ENCODE results near the gene TRA2B.

The TRA2B gene

DNA sequence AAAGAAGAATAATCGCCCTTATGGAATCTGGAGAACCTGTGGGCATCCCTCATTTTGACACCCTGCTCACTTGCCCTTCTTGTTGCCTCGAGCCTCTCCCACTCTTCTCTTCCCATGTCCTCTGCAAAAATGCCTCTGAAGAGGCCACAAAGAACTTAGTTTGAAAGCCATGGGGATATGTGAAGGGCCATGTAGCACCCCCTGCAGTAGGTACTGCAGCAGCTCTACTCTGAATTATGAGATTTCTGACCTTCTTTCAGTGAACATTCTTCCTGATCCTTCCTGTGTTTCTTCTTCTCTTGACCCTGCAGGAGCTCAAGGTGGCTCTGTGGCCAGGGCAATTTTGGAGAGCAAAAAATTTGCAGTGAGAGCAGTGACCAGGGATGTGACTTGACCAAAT lies 30.4 kb upstream of the TRA2B start:
- in situ Hi-C loops (cut with MboI; ENCODE audit: low pct_unique_long_range_greater_than_20kb, low sequenced_read_pairs, unreplicated experiment), result no loop called here
- TF ChIP-seq, protein P1, sequence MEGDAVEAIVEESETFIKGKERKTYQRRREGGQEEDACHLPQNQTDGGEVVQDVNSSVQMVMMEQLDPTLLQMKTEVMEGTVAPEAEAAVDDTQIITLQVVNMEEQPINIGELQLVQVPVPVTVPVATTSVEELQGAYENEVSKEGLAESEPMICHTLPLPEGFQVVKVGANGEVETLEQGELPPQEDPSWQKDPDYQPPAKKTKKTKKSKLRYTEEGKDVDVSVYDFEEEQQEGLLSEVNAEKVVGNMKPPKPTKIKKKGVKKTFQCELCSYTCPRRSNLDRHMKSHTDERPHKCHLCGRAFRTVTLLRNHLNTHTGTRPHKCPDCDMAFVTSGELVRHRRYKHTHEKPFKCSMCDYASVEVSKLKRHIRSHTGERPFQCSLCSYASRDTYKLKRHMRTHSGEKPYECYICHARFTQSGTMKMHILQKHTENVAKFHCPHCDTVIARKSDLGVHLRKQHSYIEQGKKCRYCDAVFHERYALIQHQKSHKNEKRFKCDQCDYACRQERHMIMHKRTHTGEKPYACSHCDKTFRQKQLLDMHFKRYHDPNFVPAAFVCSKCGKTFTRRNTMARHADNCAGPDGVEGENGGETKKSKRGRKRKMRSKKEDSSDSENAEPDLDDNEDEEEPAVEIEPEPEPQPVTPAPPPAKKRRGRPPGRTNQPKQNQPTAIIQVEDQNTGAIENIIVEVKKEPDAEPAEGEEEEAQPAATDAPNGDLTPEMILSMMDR (IDR thresholded peaks at IDR 0.05; ENCODE audit: extremely low read depth, insufficient read depth, missing control alignments), result no peak
- DNase-seq (ENCODE audit: low spot score), result no peak

DNA sequence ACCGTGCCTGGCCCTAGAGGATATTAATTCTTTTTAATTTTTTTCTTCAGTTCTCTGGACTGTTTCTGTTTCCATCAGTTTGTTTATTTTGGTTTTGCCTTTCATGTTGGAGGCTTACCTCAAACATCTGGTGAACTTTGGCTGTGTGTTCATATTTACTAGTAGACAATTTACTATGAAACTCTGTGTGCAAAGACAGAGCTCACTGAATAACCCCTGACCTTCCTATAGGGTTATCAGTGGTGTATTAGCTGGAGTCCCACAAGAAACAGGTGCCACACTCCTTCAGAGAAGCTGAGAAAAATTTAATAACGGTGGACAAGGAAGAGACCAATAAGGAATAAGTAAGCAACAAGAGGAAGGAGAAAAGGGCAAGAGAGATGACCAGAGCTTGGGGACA lies 28.8 kb upstream of the TRA2B start:
- DNase-seq (ENCODE audit: low spot score), result no peak
- TF ChIP-seq, protein P1 (IDR thresholded peaks at IDR 0.05; ENCODE audit: extremely low read depth, insufficient read depth, missing control alignments), result no peak
- in situ Hi-C loops (cut with MboI; ENCODE audit: low pct_unique_long_range_greater_than_20kb, low sequenced_read_pairs, unreplicated experiment), result no loop called here

DNA sequence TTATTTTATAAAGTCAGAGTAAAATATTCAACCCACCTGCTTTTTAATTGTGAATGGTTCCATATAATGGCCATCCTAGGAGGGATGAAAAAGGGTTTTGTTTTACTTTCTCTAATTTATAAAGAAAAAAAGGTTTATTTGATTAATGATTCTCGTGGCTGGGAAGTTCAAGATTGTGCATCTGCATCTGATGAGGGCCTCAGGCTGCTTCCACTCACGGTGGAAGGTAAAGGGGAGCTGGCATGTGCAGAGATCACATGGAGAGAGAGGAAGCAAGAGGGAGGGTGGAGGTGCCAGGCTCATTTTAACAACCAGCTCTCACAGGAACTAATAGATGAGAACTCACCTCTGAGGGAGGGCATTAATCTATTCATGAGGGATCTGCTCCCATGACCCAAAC lies 27.7 kb upstream of the TRA2B start:
- TF ChIP-seq, protein P1 (IDR thresholded peaks at IDR 0.05; ENCODE audit: extremely low read depth, insufficient read depth, missing control alignments), result no peak
- DNase-seq (ENCODE audit: low spot score), result no peak
- in situ Hi-C loops (cut with MboI; ENCODE audit: low pct_unique_long_range_greater_than_20kb, low sequenced_read_pairs, unreplicated experiment), result no loop called here

DNA sequence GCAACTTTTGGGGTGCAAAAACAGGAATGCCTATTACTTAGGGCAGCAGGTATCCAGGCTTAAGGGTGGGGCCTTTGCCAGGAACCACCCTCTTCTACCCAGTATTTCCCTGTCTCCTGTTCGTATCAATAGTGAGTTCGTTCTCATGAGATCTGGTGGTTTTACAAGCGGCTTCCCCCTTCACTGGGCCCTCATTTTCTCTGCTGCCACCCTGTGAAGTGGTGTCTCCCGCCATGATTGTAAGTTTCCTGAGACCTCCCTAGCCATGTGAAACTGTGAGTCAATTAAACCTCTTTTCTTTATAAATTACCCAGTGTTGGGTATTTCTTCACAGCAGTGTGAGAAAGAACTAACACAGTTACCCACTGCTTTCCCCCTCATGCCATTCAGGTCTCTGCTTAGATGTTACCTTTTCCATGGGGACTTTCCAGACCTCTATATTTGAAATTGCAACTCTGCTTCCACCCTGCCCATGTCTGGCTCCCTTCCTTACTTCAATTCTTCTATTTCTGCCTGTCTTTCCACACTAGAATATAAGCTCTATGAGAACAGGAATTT lies 23.9 kb upstream of the TRA2B start:
- TF ChIP-seq, protein P1 (IDR thresholded peaks at IDR 0.05; ENCODE audit: extremely low read depth, insufficient read depth, missing control alignments), result no peak
- in situ Hi-C loops (cut with MboI; ENCODE audit: low pct_unique_long_range_greater_than_20kb, low sequenced_read_pairs, unreplicated experiment), result no loop called here
- no peak for DNase-seq (ENCODE audit: low spot score)

DNA sequence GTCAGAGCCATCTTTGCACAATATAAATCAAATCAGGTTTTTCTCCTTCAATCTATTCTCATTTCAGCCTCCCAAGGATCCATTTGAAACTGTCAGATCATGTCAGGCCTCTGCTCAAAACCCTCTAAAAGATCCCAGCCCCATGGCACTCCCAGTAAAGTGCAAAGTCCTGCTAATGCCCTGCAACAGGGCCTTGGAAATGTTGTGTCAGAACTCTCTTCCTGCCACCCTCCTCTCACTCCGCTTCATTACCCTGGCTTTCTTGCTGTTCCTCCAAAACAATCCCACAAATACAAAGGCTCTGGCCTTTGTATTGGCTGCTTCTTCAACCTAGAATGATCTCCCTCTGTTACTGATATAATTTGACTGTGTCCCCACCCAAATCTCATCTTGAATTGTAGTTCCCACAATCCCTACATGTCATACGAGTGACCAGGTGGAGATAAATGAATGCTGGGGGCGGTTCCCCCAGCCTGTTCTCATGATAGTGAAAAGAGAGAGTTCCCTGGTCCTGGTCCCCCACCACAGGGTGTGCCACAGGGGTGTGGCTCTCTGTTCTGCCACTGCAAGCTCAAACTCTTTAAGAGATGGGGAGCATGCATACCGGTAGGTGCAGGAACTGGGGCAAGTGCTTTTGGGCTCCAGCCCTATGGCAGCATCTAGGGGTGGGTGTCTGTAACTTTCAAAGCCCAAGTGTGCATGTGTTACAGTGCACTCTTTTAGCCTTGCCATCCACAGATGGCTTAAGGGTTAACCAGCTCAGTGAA lies 22.9 kb upstream of the TRA2B start:
- TF ChIP-seq, protein P1 (IDR thresholded peaks at IDR 0.05; ENCODE audit: extremely low read depth, insufficient read depth, missing control alignments), result no peak
- DNase-seq (ENCODE audit: low spot score), result no peak
- in situ Hi-C loops (cut with MboI; ENCODE audit: low pct_unique_long_range_greater_than_20kb, low sequenced_read_pairs, unreplicated experiment), result no loop called here

DNA sequence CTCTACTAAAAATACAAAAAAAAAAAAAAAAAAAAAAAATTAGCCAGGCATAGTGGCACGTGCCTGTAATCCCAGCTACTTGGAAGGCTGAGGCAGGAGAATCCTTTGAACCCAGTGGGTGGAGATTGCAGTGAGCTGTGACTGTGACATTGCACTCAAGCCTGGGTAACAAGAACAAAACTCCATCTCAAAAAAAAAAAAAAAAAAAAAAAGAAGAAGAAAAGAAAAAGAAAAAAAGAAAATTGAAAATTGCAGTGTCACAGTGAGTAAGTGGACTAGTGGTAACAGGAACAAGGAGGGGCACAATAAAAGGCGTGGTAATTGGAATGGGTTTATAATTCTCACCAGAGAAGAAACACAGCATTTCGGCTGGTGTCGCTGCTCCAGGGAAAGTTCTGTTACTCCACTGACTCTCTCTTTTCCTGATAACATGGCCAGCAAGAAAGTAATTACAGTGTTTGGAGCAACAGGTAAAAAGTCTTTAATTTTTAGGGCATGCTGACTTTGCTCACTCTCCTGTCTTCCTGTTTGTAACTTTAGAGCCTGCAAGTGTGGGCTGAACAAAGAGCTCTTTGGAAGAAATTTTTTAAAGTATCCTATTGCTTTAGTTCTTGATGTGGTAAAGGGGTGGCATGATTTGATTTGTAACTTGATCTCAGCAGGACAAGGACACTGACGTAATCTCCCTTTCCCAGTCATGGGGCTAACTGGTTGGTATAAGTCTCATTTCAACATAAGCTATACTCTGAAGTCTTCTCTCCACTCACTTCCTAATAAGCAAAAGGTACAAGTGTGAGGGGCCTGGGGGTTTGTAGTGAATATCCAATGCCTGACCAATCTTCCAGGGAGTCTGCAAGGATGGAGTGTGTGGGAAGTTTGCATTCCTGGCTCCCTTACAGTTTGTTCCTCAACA lies 22.1 kb upstream of the TRA2B start:
- in situ Hi-C loops (cut with MboI; ENCODE audit: low pct_unique_long_range_greater_than_20kb, low sequenced_read_pairs, unreplicated experiment), result no loop called here
- DNase-seq (ENCODE audit: low spot score), result no peak
- TF ChIP-seq, protein P1 (IDR thresholded peaks at IDR 0.05; ENCODE audit: extremely low read depth, insufficient read depth, missing control alignments), result no peak
